MM.1S (cell line): ENCODE measurements around the gene PCYT1B.

Experiments used
- DNase-seq: peaks from one replicate; pipeline ENCODE4 v3.0.0-alpha.2; 2015
- H2AFZ ChIP-seq: fragments of 300-600 bp; sonication (generic); 2 replicates; pipeline ENCODE4 v1.6.0; 2016; ENCODE audit warnings: antibody characterized with exemption, low read length
- H3F3A ChIP-seq: fragments of 300-600 bp; sonication (generic); 2 replicates; pipeline ENCODE4 v1.6.1; 2016; ENCODE audit warnings: mild to moderate bottlenecking, antibody characterized with exemption, low read length, moderate library complexity, mixed read lengths; ENCODE audit not compliant: insufficient read depth
- H3K27ac ChIP-seq: fragments of 300-600 bp; sonication (generic); 2 replicates; pipeline ENCODE4 v1.5.1; 2016; ENCODE audit warnings: mild to moderate bottlenecking, low read length
- H3K27me3 ChIP-seq: fragments of 300-600 bp; sonication (generic); replicated peaks from 2 replicates; pipeline ENCODE4 v1.6.0; 2016; ENCODE audit warnings: low read length; ENCODE audit not compliant: insufficient read depth
- H3K36me3 ChIP-seq: fragments of 300-600 bp; sonication (generic); replicated peaks from 2 replicates; pipeline ENCODE4 v1.6.1; 2016; ENCODE audit warnings: mild to moderate bottlenecking, low read length, mixed read lengths; ENCODE audit not compliant: insufficient read depth
- H3K4me1 ChIP-seq: fragments of 300-600 bp; sonication (generic); 2 replicates; pipeline ENCODE4 v1.6.1; 2016; ENCODE audit warnings: low read length, mixed read lengths
- H3K4me2 ChIP-seq: fragments of 300-600 bp; sonication (generic); 2 replicates; pipeline ENCODE4 v1.6.0; 2016; ENCODE audit warnings: low read depth, low read length
- H3K4me3 ChIP-seq: fragments of 300-600 bp; sonication (generic); 2 replicates; pipeline ENCODE4 v1.5.1; 2016; ENCODE audit warnings: low read length, mixed read lengths
- H3K79me2 ChIP-seq: fragments of 300-600 bp; sonication (generic); 2 replicates; pipeline ENCODE4 v1.6.1; 2016; ENCODE audit warnings: mixed run types, low read length, mixed read lengths
- H3K9ac ChIP-seq: fragments of 300-600 bp; sonication (generic); 2 replicates; pipeline ENCODE4 v1.6.1; 2016; ENCODE audit warnings: low read length, mixed read lengths
- H3K9me2 ChIP-seq: fragments of 300-600 bp; sonication (generic); replicated peaks from 2 replicates; pipeline ENCODE4 v1.6.1; 2016; ENCODE audit warnings: mild to moderate bottlenecking, low read length, mixed read lengths; ENCODE audit not compliant: insufficient read depth
- H3K9me3 ChIP-seq: fragments of 300-600 bp; sonication (generic); replicated peaks from 2 replicates; pipeline ENCODE4 v1.6.1; 2016; ENCODE audit warnings: mild to moderate bottlenecking, low read length, mixed read lengths; ENCODE audit not compliant: insufficient read depth
- H4K20me1 ChIP-seq: fragments of 300-600 bp; sonication (generic); 2 replicates; pipeline ENCODE4 v1.6.1; 2016; ENCODE audit warnings: mild to moderate bottlenecking, low read length, moderate library complexity, mixed read lengths; ENCODE audit not compliant: insufficient read depth
- EZH2 ChIP-seq: fragments of 300-600 bp; sonication (generic); optimal IDR thresholded peaks from 2 replicates; pipeline ENCODE3; 2017; ENCODE audit warnings: low read depth, mild to moderate bottlenecking, antibody characterized with exemption, low read length, mixed read lengths
- EZH2phosphoT487 ChIP-seq: fragments of 300-600 bp; sonication (generic); IDR thresholded peaks from 2 replicates; pipeline ENCODE4 v1.6.1; 2018; ENCODE audit warnings: antibody characterized with exemption, low read length
- TF ChIP-seq, protein P1 (sequence below): fragments of 300-600 bp; sonication (generic); IDR thresholded peaks from 2 replicates; pipeline ENCODE4 v1.5.1; 2016; ENCODE audit warnings: antibody characterized with exemption, low read length, mixed read lengths

The PCYT1B gene

DNA sequence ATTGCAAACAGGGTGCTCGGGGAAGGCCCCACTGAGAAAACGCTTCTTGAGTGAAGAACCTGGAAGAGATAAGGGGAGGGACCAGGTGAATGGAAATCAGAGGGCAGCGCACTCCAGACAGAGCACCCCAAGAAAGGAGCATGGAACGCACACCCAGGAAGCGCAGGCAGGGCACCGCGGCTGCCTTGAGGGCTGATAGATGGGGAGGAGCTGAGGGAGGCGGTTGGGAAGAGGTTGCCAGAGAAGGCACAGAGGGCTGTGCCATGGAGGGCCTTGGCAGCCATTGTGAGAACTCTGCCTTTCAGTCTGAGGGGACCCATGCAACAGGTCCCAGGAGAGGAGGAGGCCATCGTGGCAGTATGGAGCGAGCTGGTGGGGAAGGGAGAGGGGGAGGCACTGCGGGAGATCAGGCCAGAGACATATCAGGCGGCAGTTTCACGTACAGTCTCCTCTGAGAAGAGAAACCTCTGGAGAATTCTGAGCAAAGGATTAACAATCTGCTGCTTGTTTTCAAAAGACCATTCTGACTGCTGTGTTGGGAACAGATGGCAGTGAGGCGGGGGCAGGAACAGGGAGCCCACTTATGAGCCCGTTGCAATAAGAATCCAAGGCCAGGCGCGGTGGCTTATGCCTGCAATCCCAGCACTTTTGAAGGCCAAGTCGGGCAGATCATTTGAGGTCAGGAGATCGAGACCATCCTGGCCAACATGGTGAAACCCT lies 83.7 kb downstream of the PCYT1B start:
- Histone ChIP-seq H3K4me1 (no peaks in the 10 kb centered on the region), H4K20me1 (no peaks in the 10 kb centered on the region), H2AFZ (no peak overlapping the region), H3K79me2 (no peaks in the 10 kb centered on the region), H3K4me3 (no peak overlapping the region), H3K9ac (no peak overlapping the region), H3K27me3 (no peaks in the 10 kb centered on the region), H3K36me3 (no peaks in the 10 kb centered on the region), H3F3A (no peaks in the 10 kb centered on the region), H3K9me3 (no peaks in the 10 kb centered on the region), H3K27ac (no peak overlapping the region), H3K9me2 (no peaks in the 10 kb centered on the region), H3K4me2 (no peak overlapping the region)
- DNase-seq = no peak
- TF ChIP-seq EZH2 (no peak), EZH2phosphoT487 (no peak)
- TF ChIP-seq, protein P1, sequence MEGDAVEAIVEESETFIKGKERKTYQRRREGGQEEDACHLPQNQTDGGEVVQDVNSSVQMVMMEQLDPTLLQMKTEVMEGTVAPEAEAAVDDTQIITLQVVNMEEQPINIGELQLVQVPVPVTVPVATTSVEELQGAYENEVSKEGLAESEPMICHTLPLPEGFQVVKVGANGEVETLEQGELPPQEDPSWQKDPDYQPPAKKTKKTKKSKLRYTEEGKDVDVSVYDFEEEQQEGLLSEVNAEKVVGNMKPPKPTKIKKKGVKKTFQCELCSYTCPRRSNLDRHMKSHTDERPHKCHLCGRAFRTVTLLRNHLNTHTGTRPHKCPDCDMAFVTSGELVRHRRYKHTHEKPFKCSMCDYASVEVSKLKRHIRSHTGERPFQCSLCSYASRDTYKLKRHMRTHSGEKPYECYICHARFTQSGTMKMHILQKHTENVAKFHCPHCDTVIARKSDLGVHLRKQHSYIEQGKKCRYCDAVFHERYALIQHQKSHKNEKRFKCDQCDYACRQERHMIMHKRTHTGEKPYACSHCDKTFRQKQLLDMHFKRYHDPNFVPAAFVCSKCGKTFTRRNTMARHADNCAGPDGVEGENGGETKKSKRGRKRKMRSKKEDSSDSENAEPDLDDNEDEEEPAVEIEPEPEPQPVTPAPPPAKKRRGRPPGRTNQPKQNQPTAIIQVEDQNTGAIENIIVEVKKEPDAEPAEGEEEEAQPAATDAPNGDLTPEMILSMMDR = no peak

DNA sequence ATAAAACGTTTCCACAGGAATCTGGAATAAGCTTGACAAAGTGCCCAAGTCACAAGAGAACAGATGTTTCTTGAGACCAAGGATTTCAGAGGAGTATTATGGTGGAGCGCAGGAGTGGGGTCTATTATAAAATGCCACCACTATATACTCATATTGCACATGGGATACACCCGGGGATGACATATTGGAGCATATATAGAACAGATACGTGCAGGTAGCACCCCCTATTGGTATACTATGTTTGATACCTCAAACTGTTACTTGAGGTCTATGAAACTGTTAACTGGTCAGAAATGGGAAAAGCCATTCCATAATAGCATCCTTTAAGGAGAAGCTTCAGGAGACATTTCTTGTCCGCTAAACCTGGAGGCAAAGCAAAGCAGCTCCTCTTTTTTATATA lies 86.0 kb downstream of the PCYT1B start:
- Histone ChIP-seq H3K9ac (no peak overlapping the region), H3K9me3 (no peaks in the 10 kb centered on the region), H3K27me3 (no peaks in the 10 kb centered on the region), H4K20me1 (no peaks in the 10 kb centered on the region), H3K27ac (no peak overlapping the region), H2AFZ (no peak overlapping the region), H3K4me3 (no peak overlapping the region), H3F3A (no peaks in the 10 kb centered on the region), H3K9me2 (no peaks in the 10 kb centered on the region), H3K4me2 (no peak overlapping the region), H3K79me2 (no peaks in the 10 kb centered on the region), H3K36me3 (no peaks in the 10 kb centered on the region), H3K4me1 (no peaks in the 10 kb centered on the region)
- DNase-seq = no peak
- TF ChIP-seq, protein P1 = no peak
- TF ChIP-seq EZH2 (no peak), EZH2phosphoT487 (no peak)

DNA sequence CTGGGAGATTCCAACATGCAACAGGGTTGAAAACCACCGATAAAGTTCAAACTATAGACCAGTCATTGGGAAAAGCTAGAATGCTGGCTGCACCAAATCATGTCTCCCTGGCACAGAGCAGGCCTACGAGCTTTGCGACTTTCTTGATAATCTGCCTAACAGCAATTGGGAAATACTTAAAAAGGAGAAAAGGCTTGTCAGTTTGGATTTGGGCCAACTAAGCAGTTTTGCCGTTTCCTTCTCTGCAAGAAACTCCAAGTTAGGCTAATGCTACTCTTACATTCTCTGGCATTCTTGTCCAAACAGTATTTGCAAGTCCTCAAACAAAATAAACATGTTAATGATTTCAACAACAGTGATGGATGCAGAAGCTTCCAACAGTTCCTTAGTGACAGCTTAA lies 94.1 kb downstream of the PCYT1B start:
- H3K4me2 ChIP-seq = no peak overlapping the region
- no peak for TF ChIP-seq EZH2phosphoT487
- no peaks in the 10 kb centered on the region for H3K36me3 ChIP-seq
- H2AFZ ChIP-seq = no peak overlapping the region
- no peaks in the 10 kb centered on the region for H3K9me3 ChIP-seq
- H4K20me1 ChIP-seq = no peaks in the 10 kb centered on the region
- H3K27me3 ChIP-seq = no peaks in the 10 kb centered on the region
- H3K9me2 ChIP-seq = no peaks in the 10 kb centered on the region
- no peak overlapping the region for H3K9ac ChIP-seq
- no peaks in the 10 kb centered on the region for H3F3A ChIP-seq
- DNase-seq = no peak
- no peak overlapping the region for H3K27ac ChIP-seq
- no peaks in the 10 kb centered on the region for H3K4me1 ChIP-seq
- no peak overlapping the region for H3K4me3 ChIP-seq
- H3K79me2 ChIP-seq = no peaks in the 10 kb centered on the region

DNA sequence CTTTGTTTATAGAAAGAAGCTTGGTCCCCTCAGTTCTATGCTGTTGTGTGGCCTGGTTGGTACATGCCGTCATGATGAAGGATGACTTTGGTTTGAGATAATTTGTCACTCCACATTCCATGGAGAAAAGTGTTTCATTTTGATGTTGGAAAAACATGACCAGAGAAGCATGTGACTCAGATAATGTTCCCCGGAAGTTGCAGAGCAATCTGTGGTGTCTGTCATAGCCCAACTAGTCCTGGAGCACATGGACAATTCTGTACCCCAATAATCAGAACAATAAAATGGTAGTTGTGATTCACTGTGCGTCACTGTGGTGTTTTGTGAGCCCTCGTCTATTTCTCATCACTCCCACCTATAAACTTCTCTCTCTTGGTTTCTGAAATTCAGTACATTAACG lies 97.0 kb downstream of the PCYT1B start:
- Histone ChIP-seq H3K79me2 (no peaks in the 10 kb centered on the region), H3K4me1 (no peaks in the 10 kb centered on the region), H3K9ac (no peak overlapping the region), H3K9me3 (no peaks in the 10 kb centered on the region), H2AFZ (no peak overlapping the region), H3K4me3 (no peak overlapping the region), H3K9me2 (no peaks in the 10 kb centered on the region), H3K27ac (no peak overlapping the region), H3K36me3 (no peaks in the 10 kb centered on the region), H3K4me2 (no peak overlapping the region), H3F3A (no peaks in the 10 kb centered on the region), H3K27me3 (no peaks in the 10 kb centered on the region), H4K20me1 (no peaks in the 10 kb centered on the region)
- no peak for DNase-seq
- TF ChIP-seq EZH2phosphoT487 (no peak), EZH2 (no peak)
- TF ChIP-seq, protein P1 = no peak
